Measurements from ENCODE around the gene RCCD1.
A peak's percentile ranks its signal among the peaks of the same experiment; 100 is the strongest.

RCCD1 gene

DNA sequence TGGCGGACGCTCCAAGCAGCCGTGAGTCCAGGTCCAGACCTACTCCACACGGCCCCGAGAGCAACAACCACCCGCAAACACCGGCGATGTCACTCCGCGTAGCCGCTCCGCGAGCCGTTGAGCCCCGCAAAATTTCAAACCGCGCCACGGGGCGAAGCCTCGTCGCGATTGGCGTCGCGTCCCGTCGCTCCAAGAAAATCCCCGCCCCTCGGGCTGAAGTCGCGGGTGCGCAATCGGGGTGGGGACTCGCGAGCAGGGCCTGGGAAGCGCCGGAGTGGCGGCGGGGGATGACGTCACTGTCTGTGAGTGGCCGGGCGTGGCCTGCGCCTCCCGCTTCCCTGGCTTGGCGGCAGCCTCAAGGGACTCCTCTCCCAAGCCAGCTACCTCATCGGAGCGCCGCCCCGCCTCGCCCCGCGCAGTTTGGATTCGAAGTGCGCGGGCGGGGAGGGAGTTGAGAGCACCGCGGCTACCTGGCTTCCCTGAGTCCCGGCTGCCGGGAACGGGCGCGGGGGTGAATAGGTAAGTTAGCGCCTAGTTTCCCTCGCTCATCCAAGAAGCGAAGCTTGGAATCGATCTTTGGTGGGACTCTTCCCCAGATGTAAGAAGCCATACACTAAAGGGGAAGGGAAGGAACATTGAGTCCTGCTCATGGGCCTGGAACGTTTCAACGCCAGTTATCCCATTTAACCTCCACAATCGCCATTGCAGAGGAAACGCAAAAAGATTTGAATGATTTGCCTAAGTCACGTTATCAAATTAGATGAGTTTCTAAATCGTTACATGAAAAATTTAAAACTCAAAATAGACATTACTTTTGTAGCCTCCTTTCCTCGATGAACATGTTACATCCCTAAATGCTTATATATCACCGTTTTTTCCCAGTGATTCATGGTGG is 40.0 kb downstream of the RCCD1 start, which contains the start of gene PRC1 (continued):
- peak; percentile 42; the same call in 1 of the 2 replicates for TF ChIP-seq HOXD13 (CRISPR knock-in tag; IDR thresholded peaks at IDR 0.05; ENCODE audit: borderline replicate concordance)
- TF ChIP-seq, protein P1, sequence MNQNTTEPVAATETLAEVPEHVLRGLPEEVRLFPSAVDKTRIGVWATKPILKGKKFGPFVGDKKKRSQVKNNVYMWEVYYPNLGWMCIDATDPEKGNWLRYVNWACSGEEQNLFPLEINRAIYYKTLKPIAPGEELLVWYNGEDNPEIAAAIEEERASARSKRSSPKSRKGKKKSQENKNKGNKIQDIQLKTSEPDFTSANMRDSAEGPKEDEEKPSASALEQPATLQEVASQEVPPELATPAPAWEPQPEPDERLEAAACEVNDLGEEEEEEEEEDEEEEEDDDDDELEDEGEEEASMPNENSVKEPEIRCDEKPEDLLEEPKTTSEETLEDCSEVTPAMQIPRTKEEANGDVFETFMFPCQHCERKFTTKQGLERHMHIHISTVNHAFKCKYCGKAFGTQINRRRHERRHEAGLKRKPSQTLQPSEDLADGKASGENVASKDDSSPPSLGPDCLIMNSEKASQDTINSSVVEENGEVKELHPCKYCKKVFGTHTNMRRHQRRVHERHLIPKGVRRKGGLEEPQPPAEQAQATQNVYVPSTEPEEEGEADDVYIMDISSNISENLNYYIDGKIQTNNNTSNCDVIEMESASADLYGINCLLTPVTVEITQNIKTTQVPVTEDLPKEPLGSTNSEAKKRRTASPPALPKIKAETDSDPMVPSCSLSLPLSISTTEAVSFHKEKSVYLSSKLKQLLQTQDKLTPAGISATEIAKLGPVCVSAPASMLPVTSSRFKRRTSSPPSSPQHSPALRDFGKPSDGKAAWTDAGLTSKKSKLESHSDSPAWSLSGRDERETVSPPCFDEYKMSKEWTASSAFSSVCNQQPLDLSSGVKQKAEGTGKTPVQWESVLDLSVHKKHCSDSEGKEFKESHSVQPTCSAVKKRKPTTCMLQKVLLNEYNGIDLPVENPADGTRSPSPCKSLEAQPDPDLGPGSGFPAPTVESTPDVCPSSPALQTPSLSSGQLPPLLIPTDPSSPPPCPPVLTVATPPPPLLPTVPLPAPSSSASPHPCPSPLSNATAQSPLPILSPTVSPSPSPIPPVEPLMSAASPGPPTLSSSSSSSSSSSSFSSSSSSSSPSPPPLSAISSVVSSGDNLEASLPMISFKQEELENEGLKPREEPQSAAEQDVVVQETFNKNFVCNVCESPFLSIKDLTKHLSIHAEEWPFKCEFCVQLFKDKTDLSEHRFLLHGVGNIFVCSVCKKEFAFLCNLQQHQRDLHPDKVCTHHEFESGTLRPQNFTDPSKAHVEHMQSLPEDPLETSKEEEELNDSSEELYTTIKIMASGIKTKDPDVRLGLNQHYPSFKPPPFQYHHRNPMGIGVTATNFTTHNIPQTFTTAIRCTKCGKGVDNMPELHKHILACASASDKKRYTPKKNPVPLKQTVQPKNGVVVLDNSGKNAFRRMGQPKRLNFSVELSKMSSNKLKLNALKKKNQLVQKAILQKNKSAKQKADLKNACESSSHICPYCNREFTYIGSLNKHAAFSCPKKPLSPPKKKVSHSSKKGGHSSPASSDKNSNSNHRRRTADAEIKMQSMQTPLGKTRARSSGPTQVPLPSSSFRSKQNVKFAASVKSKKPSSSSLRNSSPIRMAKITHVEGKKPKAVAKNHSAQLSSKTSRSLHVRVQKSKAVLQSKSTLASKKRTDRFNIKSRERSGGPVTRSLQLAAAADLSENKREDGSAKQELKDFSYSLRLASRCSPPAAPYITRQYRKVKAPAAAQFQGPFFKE (tag by site-specific recombination; IDR thresholded peaks at IDR 0.05; ENCODE audit: borderline replicate concordance) = no peak
- TF ChIP-seq ZNF664 (tag by site-specific recombination; IDR thresholded peaks at IDR 0.05) = no peak
- TF ChIP-seq, protein P2, sequence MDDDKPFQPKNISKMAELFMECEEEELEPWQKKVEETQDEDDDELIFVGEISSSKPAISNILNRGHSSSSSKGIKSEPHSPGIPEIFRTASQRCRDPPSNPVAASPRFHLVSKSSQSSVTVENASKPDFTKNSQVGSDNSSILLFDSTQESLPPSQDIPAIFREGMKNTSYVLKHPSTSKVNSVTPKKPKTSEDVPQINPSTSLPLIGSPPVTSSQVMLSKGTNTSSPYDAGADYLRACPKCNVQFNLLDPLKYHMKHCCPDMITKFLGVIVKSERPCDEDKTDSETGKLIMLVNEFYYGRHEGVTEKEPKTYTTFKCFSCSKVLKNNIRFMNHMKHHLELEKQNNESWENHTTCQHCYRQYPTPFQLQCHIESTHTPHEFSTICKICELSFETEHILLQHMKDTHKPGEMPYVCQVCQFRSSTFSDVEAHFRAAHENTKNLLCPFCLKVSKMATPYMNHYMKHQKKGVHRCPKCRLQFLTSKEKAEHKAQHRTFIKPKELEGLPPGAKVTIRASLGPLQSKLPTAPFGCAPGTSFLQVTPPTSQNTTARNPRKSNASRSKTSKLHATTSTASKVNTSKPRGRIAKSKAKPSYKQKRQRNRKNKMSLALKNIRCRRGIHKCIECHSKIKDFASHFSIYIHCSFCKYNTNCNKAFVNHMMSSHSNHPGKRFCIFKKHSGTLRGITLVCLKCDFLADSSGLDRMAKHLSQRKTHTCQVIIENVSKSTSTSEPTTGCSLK (tag by site-specific recombination; IDR thresholded peaks at IDR 0.05) = no peak
- peak; percentile 45; the same call in 1 of the 2 replicates for TF ChIP-seq SCRT2 (tag by site-specific recombination; IDR thresholded peaks at IDR 0.05)
- TF ChIP-seq ZXDB (tag by site-specific recombination; IDR thresholded peaks at IDR 0.05) = peak; percentile 97
- TF ChIP-seq ZNF311 (tag by site-specific recombination; IDR thresholded peaks at IDR 0.05; ENCODE audit: borderline replicate concordance) = no peak
- TF ChIP-seq ZNF239 (tag by site-specific recombination; IDR thresholded peaks at IDR 0.05) = no peak
- TF ChIP-seq ZNF660 (tag by site-specific recombination; IDR thresholded peaks at IDR 0.05) = peak; percentile 85
- TF ChIP-seq, protein P3, sequence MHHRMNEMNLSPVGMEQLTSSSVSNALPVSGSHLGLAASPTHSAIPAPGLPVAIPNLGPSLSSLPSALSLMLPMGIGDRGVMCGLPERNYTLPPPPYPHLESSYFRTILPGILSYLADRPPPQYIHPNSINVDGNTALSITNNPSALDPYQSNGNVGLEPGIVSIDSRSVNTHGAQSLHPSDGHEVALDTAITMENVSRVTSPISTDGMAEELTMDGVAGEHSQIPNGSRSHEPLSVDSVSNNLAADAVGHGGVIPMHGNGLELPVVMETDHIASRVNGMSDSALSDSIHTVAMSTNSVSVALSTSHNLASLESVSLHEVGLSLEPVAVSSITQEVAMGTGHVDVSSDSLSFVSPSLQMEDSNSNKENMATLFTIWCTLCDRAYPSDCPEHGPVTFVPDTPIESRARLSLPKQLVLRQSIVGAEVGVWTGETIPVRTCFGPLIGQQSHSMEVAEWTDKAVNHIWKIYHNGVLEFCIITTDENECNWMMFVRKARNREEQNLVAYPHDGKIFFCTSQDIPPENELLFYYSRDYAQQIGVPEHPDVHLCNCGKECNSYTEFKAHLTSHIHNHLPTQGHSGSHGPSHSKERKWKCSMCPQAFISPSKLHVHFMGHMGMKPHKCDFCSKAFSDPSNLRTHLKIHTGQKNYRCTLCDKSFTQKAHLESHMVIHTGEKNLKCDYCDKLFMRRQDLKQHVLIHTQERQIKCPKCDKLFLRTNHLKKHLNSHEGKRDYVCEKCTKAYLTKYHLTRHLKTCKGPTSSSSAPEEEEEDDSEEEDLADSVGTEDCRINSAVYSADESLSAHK (tag by site-specific recombination; IDR thresholded peaks at IDR 0.05) = peak; percentile 82
- no peak for TF ChIP-seq ZNF354C (tag by site-specific recombination; IDR thresholded peaks at IDR 0.05; ENCODE audit: borderline replicate concordance, low read depth)
- TF ChIP-seq, protein P4, sequence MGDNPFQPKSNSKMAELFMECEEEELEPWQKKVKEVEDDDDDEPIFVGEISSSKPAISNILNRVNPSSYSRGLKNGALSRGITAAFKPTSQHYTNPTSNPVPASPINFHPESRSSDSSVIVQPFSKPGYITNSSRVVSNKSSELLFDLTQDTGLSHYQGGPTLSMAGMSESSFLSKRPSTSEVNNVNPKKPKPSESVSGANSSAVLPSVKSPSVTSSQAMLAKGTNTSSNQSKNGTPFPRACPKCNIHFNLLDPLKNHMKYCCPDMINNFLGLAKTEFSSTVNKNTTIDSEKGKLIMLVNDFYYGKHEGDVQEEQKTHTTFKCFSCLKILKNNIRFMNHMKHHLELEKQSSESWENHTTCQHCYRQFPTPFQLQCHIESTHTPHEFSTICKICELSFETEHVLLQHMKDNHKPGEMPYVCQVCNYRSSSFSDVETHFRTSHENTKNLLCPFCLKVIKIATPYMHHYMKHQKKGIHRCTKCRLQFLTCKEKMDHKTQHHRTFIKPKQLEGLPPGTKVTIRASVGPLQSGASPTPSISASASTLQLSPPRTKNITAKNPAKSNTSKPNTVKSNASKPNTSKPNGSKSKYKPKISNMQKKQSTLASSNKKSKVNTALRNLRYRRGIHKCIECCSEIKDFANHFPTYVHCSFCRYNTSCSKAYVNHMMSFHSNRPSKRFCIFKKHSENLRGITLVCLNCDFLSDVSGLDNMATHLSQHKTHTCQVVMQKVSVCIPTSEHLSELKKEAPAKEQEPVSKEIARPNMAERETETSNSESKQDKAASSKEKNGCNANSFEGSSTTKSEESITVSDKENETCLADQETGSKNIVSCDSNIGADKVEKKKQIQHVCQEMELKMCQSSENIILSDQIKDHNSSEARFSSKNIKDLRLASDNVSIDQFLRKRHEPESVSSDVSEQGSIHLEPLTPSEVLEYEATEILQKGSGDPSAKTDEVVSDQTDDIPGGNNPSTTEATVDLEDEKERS (tag by site-specific recombination; IDR thresholded peaks at IDR 0.05) = no peak
- TF ChIP-seq ZNF768 (tag by site-specific recombination; IDR thresholded peaks at IDR 0.05) = no peak
- TF ChIP-seq EGR2 (tag by site-specific recombination; IDR thresholded peaks at IDR 0.05; ENCODE audit: low read depth) = peak; percentile 64
- peak; percentile 59; the same call in 1 of the 2 replicates for TF ChIP-seq ZNF391 (tag by site-specific recombination; IDR thresholded peaks at IDR 0.05; ENCODE audit: borderline replicate concordance, low read depth)
- TF ChIP-seq, protein P5, sequence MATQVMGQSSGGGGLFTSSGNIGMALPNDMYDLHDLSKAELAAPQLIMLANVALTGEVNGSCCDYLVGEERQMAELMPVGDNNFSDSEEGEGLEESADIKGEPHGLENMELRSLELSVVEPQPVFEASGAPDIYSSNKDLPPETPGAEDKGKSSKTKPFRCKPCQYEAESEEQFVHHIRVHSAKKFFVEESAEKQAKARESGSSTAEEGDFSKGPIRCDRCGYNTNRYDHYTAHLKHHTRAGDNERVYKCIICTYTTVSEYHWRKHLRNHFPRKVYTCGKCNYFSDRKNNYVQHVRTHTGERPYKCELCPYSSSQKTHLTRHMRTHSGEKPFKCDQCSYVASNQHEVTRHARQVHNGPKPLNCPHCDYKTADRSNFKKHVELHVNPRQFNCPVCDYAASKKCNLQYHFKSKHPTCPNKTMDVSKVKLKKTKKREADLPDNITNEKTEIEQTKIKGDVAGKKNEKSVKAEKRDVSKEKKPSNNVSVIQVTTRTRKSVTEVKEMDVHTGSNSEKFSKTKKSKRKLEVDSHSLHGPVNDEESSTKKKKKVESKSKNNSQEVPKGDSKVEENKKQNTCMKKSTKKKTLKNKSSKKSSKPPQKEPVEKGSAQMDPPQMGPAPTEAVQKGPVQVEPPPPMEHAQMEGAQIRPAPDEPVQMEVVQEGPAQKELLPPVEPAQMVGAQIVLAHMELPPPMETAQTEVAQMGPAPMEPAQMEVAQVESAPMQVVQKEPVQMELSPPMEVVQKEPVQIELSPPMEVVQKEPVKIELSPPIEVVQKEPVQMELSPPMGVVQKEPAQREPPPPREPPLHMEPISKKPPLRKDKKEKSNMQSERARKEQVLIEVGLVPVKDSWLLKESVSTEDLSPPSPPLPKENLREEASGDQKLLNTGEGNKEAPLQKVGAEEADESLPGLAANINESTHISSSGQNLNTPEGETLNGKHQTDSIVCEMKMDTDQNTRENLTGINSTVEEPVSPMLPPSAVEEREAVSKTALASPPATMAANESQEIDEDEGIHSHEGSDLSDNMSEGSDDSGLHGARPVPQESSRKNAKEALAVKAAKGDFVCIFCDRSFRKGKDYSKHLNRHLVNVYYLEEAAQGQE (tag by site-specific recombination; IDR thresholded peaks at IDR 0.05) = no peak
- TF ChIP-seq ZNF830 (tag by site-specific recombination; IDR thresholded peaks at IDR 0.05; ENCODE audit: low read depth) = no peak
- no peak for TF ChIP-seq ZFP41 (tag by site-specific recombination; IDR thresholded peaks at IDR 0.05; ENCODE audit: borderline replicate concordance)
- TF ChIP-seq ZNF423 (tag by site-specific recombination; IDR thresholded peaks at IDR 0.05) = peak; percentile 100
- TF ChIP-seq ZBTB20 (tag by site-specific recombination; IDR thresholded peaks at IDR 0.05) = peak; percentile 99
- no peak for TF ChIP-seq HOXC10 (CRISPR knock-in tag; IDR thresholded peaks at IDR 0.05)

All from HEK293 (cell line).